ENCODE measurements around the gene TCF19.

TCF19 gene

GRCh38 chr6:31126396-31127175, 31.8 kb upstream of the TCF19 start (continued):
- TF ChIP-seq PATZ1 (CRISPR knock-in tag; IDR thresholded peaks at IDR 0.05; ENCODE audit: borderline replicate concordance): no peak
- TF ChIP-seq POU6F1 (CRISPR knock-in tag; IDR thresholded peaks at IDR 0.05; ENCODE audit: borderline replicate concordance, low read depth): no peak
- TF ChIP-seq ZNF8 (CRISPR knock-in tag; IDR thresholded peaks at IDR 0.05): no peak
- no peak for TF ChIP-seq ZC3H10 (CRISPR knock-in tag; IDR thresholded peaks at IDR 0.05)
- TF ChIP-seq CSDC2 (CRISPR knock-in tag; IDR thresholded peaks at IDR 0.05): no peak
- TF ChIP-seq PPARA (CRISPR knock-in tag; IDR thresholded peaks at IDR 0.05; ENCODE audit: borderline replicate concordance): no peak
- TF ChIP-seq TCF4 (CRISPR knock-in tag; IDR thresholded peaks at IDR 0.05; ENCODE audit: borderline replicate concordance): no peak
- TF ChIP-seq RARB (CRISPR knock-in tag; IDR thresholded peaks at IDR 0.05): no peak

- TF ChIP-seq CREB5 (CRISPR knock-in tag; IDR thresholded peaks at IDR 0.05; ENCODE audit: low read depth) (no peak), ESRRG (CRISPR knock-in tag; IDR thresholded peaks at IDR 0.05) (no peak)
- ATAC-seq: peak; percentile 63
Observed at GRCh38 chr6:31128093-31128676, 30.2 kb upstream of the TCF19 start.

- no peak for ATAC-seq
- no peak for TF ChIP-seq ESRRG (CRISPR knock-in tag; IDR thresholded peaks at IDR 0.05)
Observed at GRCh38 chr6:31129130-31129529, 29.3 kb upstream of the TCF19 start.

GRCh38 chr6:31130751-31131150, 27.6 kb upstream of the TCF19 start:
- no peak for ATAC-seq
- TF ChIP-seq TSHZ2 (CRISPR knock-in tag; IDR thresholded peaks at IDR 0.05) (no peak), TCF4 (CRISPR knock-in tag; IDR thresholded peaks at IDR 0.05; ENCODE audit: borderline replicate concordance) (no peak), ZC3H10 (CRISPR knock-in tag; IDR thresholded peaks at IDR 0.05) (no peak), ZNF70 (CRISPR knock-in tag; IDR thresholded peaks at IDR 0.05) (no peak), SNAI2 (CRISPR knock-in tag; IDR thresholded peaks at IDR 0.05) (no peak), ESRRG (CRISPR knock-in tag; IDR thresholded peaks at IDR 0.05) (no peak), OSR1 (CRISPR knock-in tag; IDR thresholded peaks at IDR 0.05) (no peak), PPARA (CRISPR knock-in tag; IDR thresholded peaks at IDR 0.05; ENCODE audit: borderline replicate concordance) (no peak), ZFP30 (CRISPR knock-in tag; IDR thresholded peaks at IDR 0.05) (no peak), ISL1 (CRISPR knock-in tag; IDR thresholded peaks at IDR 0.05) (no peak), CSRNP3 (CRISPR knock-in tag; IDR thresholded peaks at IDR 0.05) (no peak), BACH2 (CRISPR knock-in tag; IDR thresholded peaks at IDR 0.05; ENCODE audit: borderline replicate concordance) (no peak)

Data from SK-N-SH treated with all-trans-retinoic acid at 6 μM for 48 hours (cell line).